Hindlimb muscle (tissue), 1 donor: Measurements from ENCODE around the gene KCNE3. TPM values are rescaled to one million over a fixed set of nuclear protein-coding genes. Genes with fewer than 3 reads are reported as not detected.
A peak's percentile ranks its signal among the peaks of the same experiment; 100 is the strongest.

Experiments
- DNase-seq: peaks from one replicate; pipeline ENCODE4 v3.0.0-alpha.2; 2013
- polyA plus RNA-seq: library from polyadenylated mRNA; unstranded; fragments of 120-200 nt; gene quantifications from one replicate; pipeline ENCODE4 v1.2.1, GENCODE V29; 2013; ENCODE audit not compliant: insufficient read length

Gene KCNE3
- polyA plus RNA-seq, 1 donor, result 2.5 TPM

- no peak for DNase-seq
These were observed 4.5 kb upstream of the KCNE3 start for GRCh38 chr11:74471668-74472429.

GRCh38 chr11:74471037-74471436, 3.7 kb upstream of the KCNE3 start:
- no peak for DNase-seq

DNA sequence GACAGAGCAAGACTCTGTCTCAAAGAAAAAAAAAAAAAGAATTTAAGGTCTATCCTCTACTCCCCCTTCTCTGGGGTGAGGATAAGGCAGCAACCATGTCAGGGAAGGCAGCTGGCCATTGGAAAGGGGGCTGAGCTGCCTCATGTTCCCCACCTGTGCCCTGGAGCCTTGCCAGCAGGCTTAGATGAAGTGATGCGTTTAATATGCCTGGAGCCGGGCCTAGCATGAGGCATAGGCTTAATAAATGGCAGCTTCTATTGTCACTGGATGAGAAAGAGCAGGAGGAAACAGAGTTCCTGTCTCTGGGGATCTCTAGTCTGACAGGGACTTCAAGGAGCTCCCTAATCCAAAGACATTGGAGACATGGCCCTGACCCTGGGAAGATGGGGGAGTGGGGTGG, 3.2 kb upstream of the KCNE3 start:
- no peak for DNase-seq

DNA sequence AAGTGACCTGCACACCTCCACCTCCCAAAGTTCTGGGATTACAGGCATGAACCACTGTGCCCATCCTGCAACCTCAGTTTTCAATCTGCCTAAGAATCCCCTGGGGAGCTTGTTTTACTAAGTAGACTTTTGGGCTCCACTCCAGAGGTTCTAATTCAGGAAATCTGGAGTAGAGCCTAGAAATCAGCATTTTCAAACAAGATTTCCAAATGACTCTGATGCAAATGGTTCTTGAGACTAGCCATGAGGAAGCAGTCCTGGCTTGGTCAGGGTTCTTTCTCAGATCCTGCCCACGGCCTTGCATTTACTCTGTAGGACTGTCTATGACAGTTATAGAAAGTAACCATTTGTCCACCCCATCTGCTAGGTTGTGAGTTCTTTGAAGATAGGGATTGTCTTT, 1.6 kb upstream of the KCNE3 start:
- DNase-seq, result no peak

DNA sequence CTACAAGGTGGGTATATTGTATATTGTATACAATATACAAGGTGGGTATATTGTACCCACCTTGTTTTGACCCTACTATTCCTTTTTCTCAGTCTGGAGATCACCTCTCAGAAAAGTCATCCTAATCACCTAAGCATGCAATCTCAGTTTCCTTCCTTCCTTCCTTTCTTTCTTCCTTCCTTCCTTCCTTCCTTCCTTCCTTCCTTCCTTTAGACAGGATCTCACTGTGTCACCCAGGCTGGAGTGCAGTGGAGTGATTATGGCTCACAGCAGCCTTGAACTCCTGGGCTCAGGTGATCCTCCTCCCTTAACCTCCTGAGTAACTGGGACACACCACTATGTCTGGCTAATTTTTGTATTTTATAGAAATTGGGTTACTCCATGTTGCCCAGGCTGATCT, 1.2 kb upstream of the KCNE3 start:
- no peak for DNase-seq

GRCh38 chr11:74468058-74468457, 709 bp upstream of the KCNE3 start:
- DNase-seq, result no peak

DNA sequence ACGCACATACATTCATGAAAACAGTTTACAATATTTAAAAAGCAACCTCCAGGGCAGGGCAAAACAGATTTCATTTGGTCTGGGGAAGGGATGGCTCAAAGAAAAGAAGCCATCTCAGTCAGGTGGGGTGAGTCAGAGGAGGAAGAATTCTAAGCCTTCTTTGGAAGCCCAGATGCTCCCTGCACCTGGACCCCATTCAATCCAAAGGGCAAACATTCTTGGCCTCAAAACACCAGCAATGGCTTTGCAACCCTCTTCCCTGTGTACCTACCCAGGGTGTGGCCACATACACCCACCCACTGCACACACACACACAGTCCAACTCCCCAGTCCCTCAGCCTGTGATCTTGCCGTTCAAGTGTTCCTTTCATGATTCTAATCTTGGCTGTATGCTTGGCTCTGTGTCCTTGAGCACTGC, 2.0 kb downstream of the KCNE3 start:
- DNase-seq, result no peak

- no peak for DNase-seq
These were observed 2.6 kb downstream of the KCNE3 start for GRCh38 chr11:74464746-74465145.

- no peak for DNase-seq
These were observed 4.1 kb downstream of the KCNE3 start for GRCh38 chr11:74463216-74463615.

GRCh38 chr11:74462631-74463030, 4.7 kb downstream of the KCNE3 start:
- no peak for DNase-seq

DNA sequence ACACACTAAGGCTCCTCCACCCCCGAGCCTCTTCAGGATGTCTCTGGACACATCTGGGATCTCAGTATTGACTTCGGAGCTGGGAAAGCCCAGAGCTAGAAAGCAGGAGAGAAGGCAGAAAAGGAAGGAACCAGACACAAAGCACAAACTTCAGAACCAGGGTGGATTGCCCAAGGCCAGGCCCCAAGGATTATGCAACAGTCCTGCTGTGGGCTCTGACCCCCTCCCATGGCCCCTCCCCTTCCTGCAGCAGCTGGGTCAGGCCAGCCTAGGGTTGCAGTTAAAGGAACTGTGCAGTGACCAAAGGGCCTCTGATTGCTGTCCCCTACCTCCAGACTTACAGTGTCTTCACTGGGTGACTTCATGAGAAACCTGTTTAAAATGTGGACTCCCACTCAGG, 5.3 kb downstream of the KCNE3 start:
- no peak for DNase-seq

GRCh38 chr11:74460481-74461154, 6.7 kb downstream of the KCNE3 start:
- DNase-seq, result no peak

GRCh38 chr11:74460065-74460464, 7.3 kb downstream of the KCNE3 start:
- no peak for DNase-seq

GRCh38 chr11:74459584-74459983, 7.8 kb downstream of the KCNE3 start:
- DNase-seq, result no peak

DNA sequence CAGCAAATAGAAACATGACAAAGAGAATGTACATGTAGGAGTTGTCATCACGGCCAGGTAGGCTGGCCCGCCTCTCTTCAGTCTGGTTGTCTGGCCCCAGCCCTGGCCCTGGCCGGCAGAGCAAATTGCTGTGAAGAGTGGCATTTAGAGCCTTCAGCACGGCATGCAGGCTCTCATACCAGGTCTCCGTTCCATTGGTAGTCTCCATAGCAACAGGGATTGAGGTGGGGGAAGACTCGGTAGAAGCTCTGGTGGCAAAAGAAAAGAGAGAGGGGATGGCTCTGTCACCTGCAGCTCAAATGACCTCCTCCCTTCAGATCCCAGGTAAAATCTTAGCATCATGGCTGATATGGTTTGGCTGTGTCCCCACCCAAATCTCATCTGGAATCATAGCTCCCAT, 10.0 kb downstream of the KCNE3 start:
- DNase-seq, result no peak

DNA sequence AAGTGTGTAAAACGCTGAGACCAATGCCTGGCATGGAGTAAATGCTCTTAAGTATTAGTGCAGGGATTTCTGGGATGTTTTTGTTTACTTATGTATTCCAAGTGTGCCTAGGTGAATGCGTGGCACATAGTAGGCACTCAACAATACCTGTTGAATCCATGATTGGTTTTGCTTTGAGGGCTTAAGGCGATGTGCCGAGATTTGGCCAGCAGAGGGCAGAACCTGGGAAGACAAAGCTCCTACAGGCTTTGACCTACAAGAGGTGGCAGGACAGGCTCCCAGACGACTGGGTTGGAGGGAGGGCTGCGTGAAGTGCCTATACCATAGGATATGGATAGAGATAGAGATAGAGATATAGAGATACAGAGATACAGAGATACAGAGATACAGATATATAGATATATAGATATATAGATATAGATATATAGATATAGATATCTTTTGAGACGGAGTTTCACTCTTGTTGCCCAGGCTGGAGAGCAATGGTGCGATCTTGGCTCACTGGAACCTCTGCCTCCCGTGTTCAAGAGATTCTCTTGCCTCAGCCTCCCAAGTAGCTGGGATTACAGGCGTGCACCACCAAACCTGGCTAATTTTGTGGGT, 13.9 kb downstream of the KCNE3 start:
- DNase-seq, result peak; percentile 37

- DNase-seq, result no peak
These were observed 15.0 kb downstream of the KCNE3 start for GRCh38 chr11:74452366-74452765.

- no peak for DNase-seq
These were observed 17.0 kb downstream of the KCNE3 start for GRCh38 chr11:74450318-74450717.

DNA sequence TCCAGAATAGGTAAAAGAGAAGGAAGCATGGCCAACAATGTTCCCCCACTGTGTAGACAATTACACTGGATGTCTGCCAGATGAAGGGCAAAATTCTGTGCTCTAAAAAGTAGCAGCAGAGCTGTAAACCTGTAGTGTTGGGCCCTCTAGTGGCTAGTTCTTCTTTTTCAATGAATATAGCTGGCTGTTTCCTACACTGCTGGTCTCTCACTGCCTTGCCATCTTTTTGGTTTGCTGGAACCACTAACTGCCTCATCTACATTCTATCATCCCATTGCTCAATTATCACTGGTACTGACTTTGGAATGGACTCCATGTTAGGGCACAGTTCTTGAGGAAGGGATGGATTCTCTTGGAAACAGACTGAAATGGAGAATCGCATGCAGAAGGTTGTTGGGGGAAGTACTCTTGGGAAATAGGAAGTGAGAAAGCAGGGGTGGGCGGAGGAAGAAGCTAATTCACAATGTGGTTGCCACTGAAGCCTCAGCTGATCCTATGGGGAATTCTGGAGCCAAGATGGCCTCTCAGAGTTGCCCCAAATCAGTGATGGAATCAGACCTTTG, 17.9 kb downstream of the KCNE3 start:
- DNase-seq, result peak; percentile 62

GRCh38 chr11:74447720-74448119, 19.6 kb downstream of the KCNE3 start:
- DNase-seq, result no peak

DNA sequence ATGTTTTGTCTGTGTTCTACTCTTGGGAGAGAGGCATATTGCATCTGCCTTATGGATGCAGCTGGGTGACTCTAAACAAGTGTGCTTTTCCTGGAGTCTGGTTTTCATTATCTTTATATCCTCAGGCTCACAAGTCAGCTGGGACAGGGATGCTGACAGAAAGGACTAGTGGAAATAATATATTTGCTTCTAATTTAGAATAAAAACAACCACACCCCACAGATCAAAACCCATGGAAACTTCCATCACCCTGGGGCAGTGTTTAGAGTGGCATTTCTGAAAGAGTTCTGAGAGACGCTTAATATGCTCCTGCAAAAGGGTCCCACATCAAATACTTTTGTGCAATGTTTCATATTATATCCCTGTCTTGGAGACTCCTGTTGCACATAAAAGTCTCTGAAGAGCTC, 20.8 kb downstream of the KCNE3 start:
- peak; percentile 49 for DNase-seq

DNA sequence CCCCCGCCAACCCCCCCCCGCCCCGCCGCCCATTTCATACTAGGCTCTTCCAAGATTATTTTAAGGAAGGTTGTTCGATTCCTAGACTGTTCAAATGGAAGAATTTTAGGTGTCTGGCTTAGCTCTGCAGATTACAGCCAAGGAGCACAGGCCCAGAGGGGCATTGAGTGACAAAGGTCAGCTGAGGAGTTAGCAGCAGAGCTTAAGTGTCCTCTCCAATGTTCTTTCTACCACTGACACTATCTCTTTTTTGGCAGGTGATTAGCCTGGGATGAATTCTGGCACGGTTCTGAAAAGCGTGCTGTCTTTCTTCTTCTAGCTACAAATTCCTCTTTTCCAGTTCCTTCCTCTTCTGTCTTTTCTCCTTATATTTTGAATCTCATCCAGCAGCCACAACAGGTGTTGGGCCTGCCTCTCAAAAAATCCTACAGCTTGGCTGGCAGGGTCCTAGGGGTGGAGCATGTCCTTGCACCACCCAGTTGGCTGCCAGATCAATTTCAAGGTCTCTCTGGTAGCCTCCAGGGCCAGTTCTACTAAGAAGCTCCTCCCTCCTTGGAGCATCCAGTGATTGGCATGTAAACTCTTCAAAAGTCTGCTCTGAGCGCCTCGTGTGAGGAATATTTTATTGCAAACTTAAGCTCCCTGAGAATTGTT, 23.0 kb downstream of the KCNE3 start:
- no peak for DNase-seq
